GM21526 (cell line): ENCODE data around the gene TOB1.
"Not testable (repeated sequence)": the region's sequence is repeated elsewhere in the genome, so short reads cannot be mapped to it uniquely, and the experiment has no call there.

Source experiments
- ATAC-seq: cut with Tn5 transposase; IDR thresholded peaks from one replicate; pipeline ENCODE4 v1.9.1; 2021; ENCODE audit warnings: moderate library complexity; ENCODE audit not compliant: unreplicated experiment, low FRiP score

The TOB1 gene

GRCh38 chr17:50871364-50871763 lies 5.2 kb upstream of the TOB1 start:
- no peak for ATAC-seq

GRCh38 chr17:50868602-50869001 lies 2.4 kb upstream of the TOB1 start:
- ATAC-seq = no peak

DNA sequence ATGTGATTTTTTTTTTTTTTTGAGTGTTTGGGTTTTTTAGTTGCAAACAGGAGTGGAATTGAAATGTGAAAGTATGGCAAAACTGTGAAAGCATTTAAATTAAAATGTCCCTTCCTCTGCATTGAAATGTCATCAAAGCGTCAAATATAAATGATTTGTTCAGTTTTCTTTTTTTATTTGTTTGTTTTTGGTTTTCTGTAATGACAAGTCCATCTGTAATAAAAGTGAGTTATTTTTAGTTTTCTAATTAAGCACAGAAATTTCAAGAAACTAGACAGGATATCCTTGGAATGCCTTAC lies 1.9 kb upstream of the TOB1 start:
- no peak for ATAC-seq

DNA sequence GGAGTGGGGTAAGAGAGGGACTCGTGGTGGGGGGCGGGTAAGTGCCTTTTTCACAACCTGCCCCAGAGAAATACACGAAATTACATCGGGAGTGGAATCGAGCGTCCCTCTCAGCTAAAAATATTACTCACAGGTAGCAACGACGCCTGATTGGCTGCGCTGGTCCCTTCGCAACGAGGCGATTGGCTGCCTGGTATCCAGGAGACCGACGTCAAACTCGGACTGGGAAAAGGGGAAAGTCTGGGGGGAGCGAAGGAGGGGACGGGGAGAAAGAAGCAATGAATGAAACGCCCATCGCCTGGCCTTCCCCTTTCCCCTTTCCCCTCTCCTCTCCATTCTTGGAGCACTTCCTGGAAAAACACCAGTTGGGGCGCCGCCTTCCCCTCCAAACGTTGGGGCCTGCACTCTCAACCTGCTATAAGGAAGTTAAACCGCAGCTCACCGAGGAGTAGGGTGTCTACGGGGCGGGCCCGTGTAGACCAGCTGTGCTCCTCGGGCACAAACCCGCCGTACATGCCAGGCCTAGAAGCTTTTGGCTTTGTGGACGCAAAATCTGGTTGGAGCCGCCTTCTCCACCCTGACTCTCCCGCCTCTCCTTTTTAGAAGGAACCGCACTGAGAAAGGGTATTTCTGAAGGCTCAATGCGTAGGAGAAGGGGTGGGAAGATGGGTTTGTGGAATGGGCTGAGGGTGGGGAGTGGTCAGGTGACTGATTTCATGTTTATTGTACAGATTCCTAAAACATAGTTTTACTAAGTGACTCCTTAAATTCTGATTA lies 1.4 kb upstream of the TOB1 start:
- ATAC-seq = peak; percentile 33

DNA sequence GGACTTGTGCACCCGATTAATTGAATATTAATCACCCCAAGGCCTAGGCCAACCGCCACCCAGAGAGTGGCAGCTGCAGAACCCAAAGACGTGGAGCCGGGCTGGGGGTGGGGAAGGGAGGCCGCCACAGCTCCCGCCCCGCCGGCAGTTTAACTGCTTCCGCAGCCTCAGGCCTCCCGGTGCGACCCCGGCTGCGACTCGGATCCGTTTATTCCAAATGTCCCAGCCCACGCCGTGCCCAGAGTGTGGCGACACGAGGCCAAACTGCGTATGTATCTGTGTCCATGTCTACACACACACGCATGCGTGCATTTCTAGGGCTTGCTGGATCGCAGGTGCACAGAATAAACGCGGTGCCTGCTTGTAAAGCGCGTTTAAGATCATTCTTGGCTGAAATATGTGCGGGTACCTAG lies 802 bp upstream of the TOB1 start:
- ATAC-seq = peak; percentile 23

DNA sequence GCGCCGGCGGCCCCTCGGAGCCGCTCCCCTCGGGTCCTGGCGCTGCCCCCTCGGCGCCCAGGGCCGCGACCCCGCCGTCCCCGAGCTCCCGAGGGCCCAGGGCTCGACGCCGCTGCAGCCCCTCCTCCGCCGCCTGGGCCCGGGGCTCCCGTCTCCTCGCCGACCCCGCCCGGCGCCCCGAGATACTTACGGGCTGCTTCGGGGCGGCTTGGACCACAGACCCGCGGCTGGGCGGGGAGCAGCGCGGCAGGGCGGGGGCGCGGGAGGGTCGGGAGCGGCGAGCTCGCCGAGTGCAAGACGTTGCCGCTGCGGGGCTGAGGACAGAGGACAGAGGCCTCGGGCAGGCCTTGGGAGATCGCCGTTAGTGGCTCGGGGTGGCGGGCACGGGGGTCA lies 290 bp downstream of the TOB1 start:
- ATAC-seq = no peak

DNA sequence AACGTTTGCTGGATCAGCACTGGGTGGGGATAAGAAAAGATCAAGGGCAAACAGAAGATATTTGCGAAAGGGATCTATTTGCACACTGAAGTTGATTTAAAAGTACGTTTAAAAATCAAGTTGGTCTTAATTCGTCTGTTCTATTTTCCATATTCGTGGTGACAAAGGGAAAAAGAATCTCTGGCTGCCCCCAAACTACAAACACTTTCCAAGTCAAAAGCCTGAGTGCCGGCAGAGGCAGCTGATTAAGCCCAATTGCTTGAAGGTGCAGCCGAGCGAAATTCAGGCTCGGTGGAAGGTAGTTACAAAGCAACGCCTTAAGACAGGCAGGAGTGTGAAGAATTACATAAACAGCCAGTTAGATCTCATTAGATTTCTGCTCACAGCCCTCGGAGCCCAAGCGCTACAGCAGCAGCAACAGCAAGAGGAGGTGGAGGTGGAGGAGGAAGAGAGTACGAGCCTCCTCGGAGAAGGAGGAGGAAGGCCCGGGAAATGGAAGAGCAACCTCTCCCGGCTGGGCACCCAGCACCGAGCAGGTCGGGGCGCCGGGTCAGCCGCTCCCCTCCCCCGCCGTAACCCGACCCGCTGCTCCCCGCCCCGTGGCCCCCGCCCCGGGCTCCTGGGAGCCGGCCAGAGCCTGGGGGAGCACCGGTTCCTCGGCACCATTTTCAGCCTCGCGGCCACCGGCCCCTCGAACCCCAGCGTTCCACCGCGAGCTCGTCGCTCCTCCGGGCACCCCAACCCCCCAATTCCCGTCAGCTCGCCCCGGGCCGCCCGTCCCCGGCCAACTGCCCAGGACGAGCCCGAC lies 890 bp downstream of the TOB1 start:
- ATAC-seq = peak; percentile 10

DNA sequence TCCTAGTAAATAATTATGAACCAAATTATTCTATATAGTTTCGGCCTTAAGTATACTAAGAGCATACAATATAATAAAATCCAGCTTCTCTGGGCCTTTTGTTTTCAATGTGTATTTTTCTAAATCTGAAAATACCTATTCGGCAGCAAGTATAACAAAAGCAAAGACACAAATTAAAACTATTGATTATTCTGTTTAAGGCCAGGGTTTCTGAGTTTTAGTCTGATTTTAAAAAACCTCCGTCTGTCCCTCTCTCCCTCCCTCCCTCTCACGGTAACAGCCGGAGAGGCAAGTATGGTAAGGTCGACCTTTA lies 1.5 kb downstream of the TOB1 start:
- no peak for ATAC-seq

DNA sequence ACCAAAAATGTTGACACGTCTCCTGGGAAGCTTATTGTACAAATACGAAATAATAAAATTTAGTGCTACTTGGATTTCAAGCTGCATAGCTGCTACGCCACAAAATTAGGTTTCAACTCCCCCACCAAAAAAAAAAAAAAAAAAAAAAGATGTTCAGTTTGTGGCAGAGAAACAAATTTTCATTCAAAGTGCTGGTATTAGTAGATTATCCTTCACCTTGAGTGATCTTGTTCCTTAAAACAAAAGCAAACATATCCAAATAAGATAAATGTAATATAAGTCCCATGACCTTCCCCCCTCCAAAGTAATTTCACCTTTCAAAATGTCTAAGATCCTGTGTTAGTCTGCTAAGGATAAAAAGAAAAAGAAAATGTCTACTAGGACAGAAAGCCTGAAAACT lies 2.2 kb downstream of the TOB1 start:
- no peak for ATAC-seq

DNA sequence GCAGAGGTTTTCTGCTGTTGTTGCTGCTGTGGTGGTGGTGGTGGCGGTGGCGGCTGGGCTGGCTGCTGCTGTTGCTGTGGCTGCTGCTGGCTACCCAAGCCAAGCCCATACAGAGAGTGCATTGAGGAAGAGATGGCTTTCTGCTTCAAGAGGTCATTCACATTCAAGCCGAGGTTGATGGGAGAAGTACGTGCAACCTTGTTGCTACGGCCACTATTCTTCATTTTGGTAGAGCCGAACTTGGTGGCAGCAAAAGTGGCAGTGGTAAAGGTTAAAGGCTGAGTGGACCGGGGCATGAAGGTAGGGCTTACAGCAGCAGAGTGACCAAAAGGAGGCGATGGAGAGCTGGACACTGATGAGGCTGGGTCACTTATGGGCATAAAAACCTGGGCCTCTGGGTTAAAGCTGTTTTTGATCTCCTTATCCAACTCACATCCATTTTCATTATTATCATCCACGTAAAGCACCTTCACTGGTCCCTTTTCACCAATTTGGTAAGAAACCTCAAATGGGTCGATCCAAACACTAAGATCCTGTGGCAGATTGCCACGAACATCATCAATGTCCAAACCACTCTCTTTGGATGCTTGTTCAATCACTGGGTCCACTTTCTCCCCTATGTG lies 2.8 kb downstream of the TOB1 start:
- ATAC-seq = no peak

- no peak for ATAC-seq
Measured at GRCh38 chr17:50861822-50862528, 4.2 kb downstream of the TOB1 start.

GRCh38 chr17:50861334-50861676 lies 4.8 kb downstream of the TOB1 start:
- ATAC-seq = no peak

DNA sequence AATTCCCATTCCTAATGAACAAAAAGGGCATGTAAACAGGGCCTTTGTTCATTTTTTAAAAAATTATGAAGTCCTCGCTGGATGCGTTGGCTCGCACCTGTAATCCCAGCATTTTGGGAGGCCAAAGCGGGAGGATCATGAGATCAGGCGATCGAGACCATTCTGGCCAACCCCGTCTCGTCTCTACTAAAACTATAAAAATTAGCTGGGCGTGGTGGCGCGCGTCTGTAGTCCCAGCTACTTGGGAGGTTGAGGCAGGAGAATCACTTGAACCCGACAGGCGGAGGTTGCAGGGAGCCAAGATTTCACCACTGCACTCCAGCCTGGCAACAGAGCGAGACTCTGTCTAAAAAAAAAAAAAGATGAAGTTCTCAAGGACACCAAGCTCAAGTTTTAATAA lies 6.4 kb downstream of the TOB1 start:
- ATAC-seq = not testable (repeated sequence)

GRCh38 chr17:50858486-50859225 lies 7.5 kb downstream of the TOB1 start:
- ATAC-seq = no peak

GRCh38 chr17:50856431-50856830 lies 9.7 kb downstream of the TOB1 start:
- ATAC-seq = no peak

DNA sequence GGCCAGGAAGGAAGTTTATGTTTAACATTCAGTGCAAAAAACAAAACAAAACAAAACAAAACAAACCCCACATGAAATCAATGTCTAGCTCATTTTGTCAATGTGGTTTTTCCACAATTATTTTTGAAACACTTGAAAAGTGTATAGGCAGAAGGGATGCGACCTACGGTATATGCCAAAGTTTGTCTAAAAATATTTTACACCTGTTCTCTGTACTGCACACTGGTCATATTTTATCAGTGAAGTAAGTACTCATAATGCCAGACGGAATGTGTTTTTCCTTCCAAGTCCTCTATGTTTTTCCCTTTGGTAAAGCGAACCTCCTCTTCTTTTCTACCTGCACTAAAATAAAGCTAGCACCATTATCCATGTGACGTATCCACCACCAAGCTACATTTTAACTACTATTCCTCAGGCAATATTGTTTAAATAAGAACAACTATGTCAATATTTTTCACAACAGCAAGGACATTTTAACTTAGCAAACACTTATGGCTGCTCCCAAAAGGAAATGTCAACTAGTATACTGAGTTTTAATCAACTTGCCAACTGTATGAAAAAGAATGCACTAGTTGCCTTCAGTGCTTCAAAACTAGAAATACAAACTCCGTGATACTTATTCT lies 10.3 kb downstream of the TOB1 start:
- no peak for ATAC-seq

- ATAC-seq = no peak
Measured at GRCh38 chr17:50853781-50854180, 12.4 kb downstream of the TOB1 start.

DNA sequence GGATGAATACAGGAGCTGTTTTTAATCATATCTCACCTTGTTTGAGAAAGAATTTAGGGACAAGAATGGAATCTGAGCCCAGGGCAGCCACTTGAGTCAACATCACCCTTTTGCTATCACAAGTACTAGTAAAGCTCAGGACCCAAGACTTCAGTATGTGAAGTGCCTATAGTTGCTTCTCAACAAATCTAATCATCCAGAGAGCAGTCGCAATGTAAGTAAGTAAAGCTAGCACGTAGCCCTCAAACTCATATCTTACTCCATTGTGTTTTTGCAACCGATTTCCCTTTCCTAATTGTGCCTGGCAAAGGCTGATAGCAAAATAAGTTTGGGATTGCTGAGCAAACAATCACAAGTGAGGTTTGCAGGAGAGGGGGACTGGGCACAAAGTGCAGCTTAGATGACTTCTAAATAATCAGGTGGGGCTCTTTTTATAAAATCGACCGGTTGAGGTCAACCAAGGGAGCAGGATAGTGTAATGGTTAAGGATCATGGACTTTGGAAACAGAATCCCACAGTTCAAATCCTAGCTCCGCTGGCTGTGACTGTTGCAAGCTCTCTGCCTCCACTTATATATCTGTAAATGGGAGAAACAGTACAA lies 13.0 kb downstream of the TOB1 start:
- no peak for ATAC-seq

GRCh38 chr17:50850640-50851039 lies 15.5 kb downstream of the TOB1 start:
- ATAC-seq = no peak

- ATAC-seq = no peak
Measured at GRCh38 chr17:50848711-50849110, 17.4 kb downstream of the TOB1 start.
